GM04503 (cell line): Measurements from ENCODE around the gene ZDHHC1.
"Not testable (repeated sequence)": the region's sequence is repeated elsewhere in the genome, so short reads cannot be mapped to it uniquely, and the experiment has no call there.

Source experiments
- DNase-seq: peaks from one replicate; pipeline ENCODE4 v3.0.0-alpha.2; 2012; ENCODE audit warnings: low read depth

Gene ZDHHC1

GRCh38 chr16:67361038-67361437 lies 55.2 kb downstream of the ZDHHC1 start:
- no peak for DNase-seq

- DNase-seq, result not testable (repeated sequence)
Measured at GRCh38 chr16:67359540-67360269, 56.6 kb downstream of the ZDHHC1 start.

- no peak for DNase-seq
Measured at GRCh38 chr16:67357561-67357960, 58.7 kb downstream of the ZDHHC1 start.

- no peak for DNase-seq
Measured at GRCh38 chr16:67356396-67356795, 59.9 kb downstream of the ZDHHC1 start.

GRCh38 chr16:67352463-67352862 lies 63.8 kb downstream of the ZDHHC1 start:
- not testable (repeated sequence) for DNase-seq

- DNase-seq, result no peak
Measured at GRCh38 chr16:67350324-67350723, 66.0 kb downstream of the ZDHHC1 start.

GRCh38 chr16:67349172-67349571 lies 67.1 kb downstream of the ZDHHC1 start:
- no peak for DNase-seq

GRCh38 chr16:67346341-67346740 lies 69.9 kb downstream of the ZDHHC1 start:
- DNase-seq, result no peak

GRCh38 chr16:67345401-67345800 lies 70.9 kb downstream of the ZDHHC1 start:
- no peak for DNase-seq
